Hepatocyte (in vitro differentiated cells): ENCODE measurements around the gene TRIM15. TPM values are rescaled to one million over a fixed set of nuclear protein-coding genes. Genes with fewer than 3 reads are reported as not detected.
A peak's percentile ranks its signal among the peaks of the same experiment; 100 is the strongest.

Source experiments
- DNase-seq: peaks from one replicate; pipeline ENCODE4 v3.0.0-alpha.2; 2016; ENCODE audit warnings: low spot score
- H2AFZ ChIP-seq: fragments of 200-600 bp; sonication (generic); 2 replicates; pipeline ENCODE4 v1.6.0; 2016; ENCODE audit warnings: antibody characterized with exemption, mild to moderate bottlenecking
- H3K27ac ChIP-seq: fragments of 200-600 bp; sonication (generic); 2 replicates; pipeline ENCODE4 v1.5.1; 2016; ENCODE audit warnings: mild to moderate bottlenecking
- H3K27me3 ChIP-seq: fragments of 200-600 bp; sonication (generic); 2 replicates; pipeline ENCODE4 v1.6.1; 2016
- H3K36me3 ChIP-seq: fragments of 200-600 bp; sonication (generic); replicated peaks from 2 replicates; pipeline ENCODE4 v1.5.1; 2016; ENCODE audit warnings: low read depth; ENCODE audit not compliant: insufficient read depth
- H3K4me1 ChIP-seq: fragments of 200-600 bp; sonication (generic); 2 replicates; pipeline ENCODE4 v1.5.1; 2016; ENCODE audit warnings: mild to moderate bottlenecking, moderate library complexity; ENCODE audit not compliant: insufficient read depth
- H3K4me2 ChIP-seq: fragments of 200-600 bp; sonication (generic); 2 replicates; pipeline ENCODE4 v1.6.0; 2016
- H3K4me3 ChIP-seq: fragments of 200-600 bp; sonication (generic); 2 replicates; pipeline ENCODE4 v1.5.1; 2016; ENCODE audit warnings: mild to moderate bottlenecking
- H3K79me2 ChIP-seq: fragments of 200-600 bp; sonication (generic); 2 replicates; pipeline ENCODE4 v1.6.0; 2017; ENCODE audit warnings: mild to moderate bottlenecking
- H3K9me2 ChIP-seq: fragments of 200-600 bp; sonication (generic); replicated peaks from 2 replicates; pipeline ENCODE4 v1.6.0; 2017; ENCODE audit warnings: mild to moderate bottlenecking; ENCODE audit not compliant: insufficient read depth
- H3K9me3 ChIP-seq: fragments of 200-600 bp; sonication (generic); 2 replicates; pipeline ENCODE4 v1.5.1; 2016; ENCODE audit warnings: low read depth, mild to moderate bottlenecking
- H4K20me1 ChIP-seq: fragments of 200-600 bp; sonication (generic); 2 replicates; pipeline ENCODE4 v1.6.0; 2016; ENCODE audit warnings: mild to moderate bottlenecking; ENCODE audit not compliant: insufficient read depth, poor library complexity, severe bottlenecking
- EZH2 ChIP-seq: fragments of 200-600 bp; sonication (generic); IDR thresholded peaks from 2 replicates; pipeline ENCODE4 v1.6.1; 2016; ENCODE audit warnings: antibody characterized with exemption, mild to moderate bottlenecking, borderline replicate concordance
- EZH2phosphoT487 ChIP-seq: fragments of 200-600 bp; sonication (generic); IDR thresholded peaks from one replicate; pipeline ENCODE4 v1.6.1; 2018; ENCODE audit warnings: antibody characterized with exemption, mild to moderate bottlenecking, low read depth, moderate library complexity; ENCODE audit not compliant: unreplicated experiment, severe bottlenecking
- WGBS: methylation state at CpG from one replicate; pipeline ENCODE4 v1.1.6; 2016; ENCODE audit warnings: low lambda C conversion rate; ENCODE audit errors: missing lambda C conversion rate; 5-methylcytosine and 5-hydroxymethylcytosine counted together
- polyA plus RNA-seq: library from polyadenylated mRNA; unstranded; fragments of >200 nt; fragmentation: Nextera tagmentation; extraction: Ambion mirVana; gene quantifications from 2 replicates; pipeline ENCODE4 v1.2.1, GENCODE V29; 2016
- total RNA-seq: library from RNA; depleted of rRNA; stranded (reverse); fragments of >200 nt; gene quantifications from 2 replicates; pipeline ENCODE4 v1.2.3, GENCODE V29; 2014
- TF ChIP-seq, protein P1 (sequence below): fragments of 200-600 bp; sonication (generic); IDR thresholded peaks from 2 replicates; pipeline ENCODE4 v1.5.1; 2016; ENCODE audit warnings: antibody characterized with exemption, mild to moderate bottlenecking; ENCODE audit not compliant: poor library complexity

The TRIM15 gene
- total and polyA plus RNA-seq, 2 experiments from 2014 or later = 1.2 to 2.6 TPM

DNA sequence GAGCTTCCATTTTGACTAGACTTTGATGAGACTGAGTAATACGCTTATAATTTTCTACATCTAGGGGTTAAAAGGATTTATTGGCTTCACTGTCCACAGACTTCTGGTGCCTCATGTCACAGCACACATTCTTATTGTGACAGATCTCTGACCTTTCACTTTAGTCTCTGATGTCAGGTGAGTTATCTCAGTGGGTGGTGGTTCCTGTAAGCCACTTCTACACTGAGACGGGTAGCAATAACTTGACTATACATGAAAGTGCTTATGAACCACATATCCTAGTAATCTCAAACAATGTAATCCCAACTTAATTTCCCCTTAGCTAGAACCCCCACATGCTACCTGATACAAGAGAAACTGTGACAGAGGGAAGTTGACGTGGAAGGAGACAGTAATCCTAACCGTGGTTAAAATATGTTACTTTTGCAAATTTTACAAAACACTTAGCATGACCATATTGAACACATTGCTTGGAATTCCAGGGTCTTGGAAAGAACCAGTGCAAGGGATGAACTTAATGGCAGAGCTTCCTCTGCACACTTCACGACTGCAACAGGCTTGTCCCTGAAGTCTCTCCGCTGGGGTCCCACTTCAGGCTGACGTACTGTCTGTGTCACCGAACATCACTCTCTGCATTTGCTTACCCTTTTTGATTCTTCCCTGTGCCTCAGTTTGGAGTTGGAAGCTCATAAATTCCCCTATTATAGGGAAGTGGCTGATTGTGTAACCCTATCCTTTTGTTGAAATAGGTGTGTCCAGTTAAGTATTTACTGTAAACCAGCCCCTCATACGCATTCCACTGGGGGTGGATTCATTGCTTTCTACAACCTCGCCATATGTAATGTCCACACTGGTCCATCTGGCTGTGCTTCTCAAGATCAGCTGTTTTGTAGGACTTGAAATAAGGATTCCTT is 33.8 kb upstream of the TRIM15 start:
- H3K27me3 ChIP-seq = peaks cover 50% of the 10 kb centered on the region
- 51% methylated on average over 10 of the region's 10 CpGs for WGBS
- H3K36me3 ChIP-seq = no peaks in the 10 kb centered on the region
- peak overlapping the region; percentile 78 for H3K27ac ChIP-seq
- no peaks in the 10 kb centered on the region for H3K9me3 ChIP-seq
- no peaks in the 10 kb centered on the region for H3K9me2 ChIP-seq
- H3K4me1 ChIP-seq = peaks cover 19% of the 10 kb centered on the region
- TF ChIP-seq, protein P1, sequence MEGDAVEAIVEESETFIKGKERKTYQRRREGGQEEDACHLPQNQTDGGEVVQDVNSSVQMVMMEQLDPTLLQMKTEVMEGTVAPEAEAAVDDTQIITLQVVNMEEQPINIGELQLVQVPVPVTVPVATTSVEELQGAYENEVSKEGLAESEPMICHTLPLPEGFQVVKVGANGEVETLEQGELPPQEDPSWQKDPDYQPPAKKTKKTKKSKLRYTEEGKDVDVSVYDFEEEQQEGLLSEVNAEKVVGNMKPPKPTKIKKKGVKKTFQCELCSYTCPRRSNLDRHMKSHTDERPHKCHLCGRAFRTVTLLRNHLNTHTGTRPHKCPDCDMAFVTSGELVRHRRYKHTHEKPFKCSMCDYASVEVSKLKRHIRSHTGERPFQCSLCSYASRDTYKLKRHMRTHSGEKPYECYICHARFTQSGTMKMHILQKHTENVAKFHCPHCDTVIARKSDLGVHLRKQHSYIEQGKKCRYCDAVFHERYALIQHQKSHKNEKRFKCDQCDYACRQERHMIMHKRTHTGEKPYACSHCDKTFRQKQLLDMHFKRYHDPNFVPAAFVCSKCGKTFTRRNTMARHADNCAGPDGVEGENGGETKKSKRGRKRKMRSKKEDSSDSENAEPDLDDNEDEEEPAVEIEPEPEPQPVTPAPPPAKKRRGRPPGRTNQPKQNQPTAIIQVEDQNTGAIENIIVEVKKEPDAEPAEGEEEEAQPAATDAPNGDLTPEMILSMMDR = no peak
- TF ChIP-seq EZH2phosphoT487 (no peak), EZH2 (no peak)
- no peak overlapping the region for H3K4me3 ChIP-seq
- no peak overlapping the region for H2AFZ ChIP-seq
- H4K20me1 ChIP-seq = no peaks in the 10 kb centered on the region
- peak overlapping the region; percentile 63 for H3K4me2 ChIP-seq
- DNase-seq = no peak
- H3K79me2 ChIP-seq = no peaks in the 10 kb centered on the region

DNA sequence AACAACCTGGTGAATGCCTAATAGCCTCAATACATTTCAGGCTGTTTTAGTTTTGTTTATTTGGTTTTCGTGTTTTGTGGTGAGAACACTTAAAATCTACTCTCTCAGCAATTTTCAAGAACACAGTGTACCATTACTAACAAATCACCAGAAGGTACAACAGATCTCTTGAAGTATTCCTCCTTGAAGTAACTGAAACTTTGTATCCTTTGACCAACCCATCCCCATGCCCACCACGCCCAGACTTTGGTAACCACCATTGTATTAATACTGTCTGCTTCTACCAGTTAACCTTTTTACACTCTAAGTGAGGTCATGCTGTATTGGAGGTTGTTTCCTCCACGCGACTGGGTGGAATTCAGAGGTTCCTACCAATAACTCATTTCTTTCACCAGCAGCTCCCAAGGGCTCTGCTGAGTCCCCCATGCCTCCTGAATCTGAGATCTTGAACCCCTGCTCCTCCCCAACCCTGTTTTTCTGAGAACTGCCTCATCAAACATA is 33.1 kb upstream of the TRIM15 start:
- Histone ChIP-seq H3K9me2 (no peaks in the 10 kb centered on the region), H3K79me2 (no peaks in the 10 kb centered on the region), H3K27ac (peak overlapping the region; percentile 78), H3K4me1 (peaks cover 19% of the 10 kb centered on the region), H3K4me3 (no peak overlapping the region), H3K4me2 (peak overlapping the region; percentile 63), H3K27me3 (peaks cover 48% of the 10 kb centered on the region), H2AFZ (no peak overlapping the region), H4K20me1 (no peaks in the 10 kb centered on the region), H3K36me3 (no peaks in the 10 kb centered on the region), H3K9me3 (no peaks in the 10 kb centered on the region)
- no peak for DNase-seq
- 67% methylated on average over 4 of the region's 4 CpGs for WGBS
- TF ChIP-seq EZH2phosphoT487 (no peak), EZH2 (no peak)
- TF ChIP-seq, protein P1 = no peak

DNA sequence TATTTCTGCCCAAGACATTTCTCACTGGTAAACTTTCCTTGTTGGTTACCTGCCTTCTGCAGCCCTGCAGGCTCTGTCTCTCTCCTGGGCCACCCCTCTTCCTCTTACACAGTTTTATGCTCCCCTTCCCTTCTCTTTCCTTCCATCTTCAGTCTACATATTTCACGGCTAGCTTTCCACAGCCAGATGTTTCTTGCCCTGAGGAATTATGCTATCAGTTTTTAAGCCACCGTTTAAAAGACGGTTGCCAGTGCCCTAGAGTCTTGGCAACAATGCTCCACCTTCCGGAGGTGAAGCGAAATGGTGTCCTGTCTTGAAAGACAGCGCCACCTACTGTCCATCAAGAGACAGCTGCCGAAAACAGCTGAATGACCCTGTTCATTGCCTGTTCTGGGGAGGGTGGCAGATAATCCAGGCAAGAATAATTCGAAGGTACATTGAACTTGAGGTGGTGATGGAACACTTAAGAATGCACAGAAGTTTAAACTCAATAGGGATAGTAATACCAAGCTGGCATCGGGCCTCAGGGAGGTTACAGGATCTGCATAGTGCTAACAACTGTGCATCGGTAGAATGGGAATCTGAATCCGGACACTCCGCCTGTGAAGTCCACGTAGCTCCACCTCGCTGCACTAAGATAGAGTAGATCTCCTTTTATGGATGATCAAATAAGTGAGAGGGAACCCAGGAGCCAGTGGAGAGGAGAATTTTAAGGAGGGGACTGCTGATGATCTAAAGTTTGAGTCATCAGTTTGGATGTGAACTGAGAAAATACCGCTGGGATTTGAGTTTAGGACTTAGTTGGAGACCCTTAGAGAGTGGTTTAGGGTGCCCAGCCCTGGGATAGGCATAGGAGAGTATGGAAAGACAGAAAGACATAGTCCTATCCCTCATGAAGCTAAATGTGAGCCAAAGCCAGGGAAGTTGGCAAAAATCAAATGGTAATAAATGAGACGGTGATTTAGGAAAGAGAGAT is 32.2 kb upstream of the TRIM15 start:
- WGBS = 35% methylated on average over 16 of the region's 16 CpGs
- H3K9me2 ChIP-seq = no peaks in the 10 kb centered on the region
- H3K27me3 ChIP-seq = peaks cover 43% of the 10 kb centered on the region
- H3K36me3 ChIP-seq = no peaks in the 10 kb centered on the region
- DNase-seq = peak; percentile 93
- no peaks in the 10 kb centered on the region for H4K20me1 ChIP-seq
- H3K4me1 ChIP-seq = peaks cover 22% of the 10 kb centered on the region
- H3K9me3 ChIP-seq = no peaks in the 10 kb centered on the region
- TF ChIP-seq EZH2 = no peak
- no peak for TF ChIP-seq EZH2phosphoT487
- TF ChIP-seq, protein P1 = peak; percentile 99
- no peak overlapping the region for H3K4me3 ChIP-seq
- no peaks in the 10 kb centered on the region for H3K79me2 ChIP-seq
- H3K4me2 ChIP-seq = peak overlapping the region; percentile 63
- peak overlapping the region; percentile 78 for H3K27ac ChIP-seq
- no peak overlapping the region for H2AFZ ChIP-seq
